ENCODE data around the gene ALG14.

ALG14 gene

GRCh38 chr1:94980582-94981574 lies 91.9 kb downstream of the ALG14 start:
- no peak for DNase-seq (ENCODE audit: low read depth)
- no peak overlapping the region for H3K4me3 ChIP-seq (ENCODE audit: low read length)
- TF ChIP-seq CTCF (conservative IDR thresholded peaks at IDR 0.05; ENCODE audit: low read depth, low read length): no peak

GRCh38 chr1:94979656-94980581 lies 92.8 kb downstream of the ALG14 start:
- H3K4me3 ChIP-seq (ENCODE audit: low read length): no peak overlapping the region
- DNase-seq (ENCODE audit: low read depth): no peak
- no peak for TF ChIP-seq CTCF (conservative IDR thresholded peaks at IDR 0.05; ENCODE audit: low read depth, low read length)

DNA sequence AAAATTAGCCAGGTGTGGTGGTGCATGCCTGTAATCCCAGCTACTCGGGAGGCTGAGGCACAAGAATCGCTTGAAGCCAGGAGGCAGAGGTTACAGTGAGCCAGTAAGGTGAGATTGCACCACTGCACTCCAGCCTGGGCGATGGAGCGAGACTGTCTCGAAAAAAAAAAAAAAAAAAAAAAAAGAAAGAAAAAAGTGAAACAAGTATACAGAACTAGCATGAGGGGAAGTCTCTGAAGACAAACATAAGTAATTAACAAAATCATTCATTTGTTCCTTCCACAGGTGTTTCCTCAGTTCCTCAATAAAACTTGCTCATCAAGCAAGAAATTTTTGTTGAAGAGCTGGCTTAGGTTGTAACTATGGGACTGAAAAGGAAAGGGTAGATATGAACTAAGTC lies 93.6 kb downstream of the ALG14 start:
- no peak for TF ChIP-seq CTCF (conservative IDR thresholded peaks at IDR 0.05; ENCODE audit: low read depth, low read length)
- no peak overlapping the region for H3K4me3 ChIP-seq (ENCODE audit: low read length)
- DNase-seq (ENCODE audit: low read depth): no peak

- TF ChIP-seq CTCF (conservative IDR thresholded peaks at IDR 0.05; ENCODE audit: low read depth, low read length): no peak
- no peak overlapping the region for H3K4me3 ChIP-seq (ENCODE audit: low read length)
- DNase-seq (ENCODE audit: low read depth): no peak
Observed at GRCh38 chr1:94978401-94978800, 94.3 kb downstream of the ALG14 start.

DNA sequence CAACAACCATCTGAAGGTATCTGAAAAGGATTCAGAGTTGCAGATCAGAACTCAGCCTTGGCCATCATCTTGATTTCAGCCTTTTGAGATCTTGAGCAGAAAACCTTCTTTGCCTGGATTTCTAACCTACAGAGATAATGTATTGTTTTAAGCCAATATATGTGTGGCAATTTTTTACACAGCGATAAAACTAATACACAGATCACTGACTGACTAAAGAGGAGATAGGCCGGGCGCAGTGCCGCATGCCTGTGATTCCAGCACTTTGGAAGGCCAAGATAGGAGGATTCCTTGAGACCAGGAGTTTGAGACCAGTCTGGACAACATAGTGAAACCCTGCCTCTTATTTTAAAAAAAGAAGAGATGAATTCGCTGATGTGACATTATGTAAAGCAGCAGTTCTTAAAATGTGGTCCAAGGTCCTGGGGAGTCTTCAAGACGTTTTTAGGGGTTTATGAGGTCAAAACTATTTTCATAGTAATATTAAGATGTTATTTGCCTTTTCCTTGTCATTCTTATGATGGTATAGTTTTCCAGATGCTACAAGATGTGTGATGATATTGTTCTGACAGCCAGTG lies 95.7 kb downstream of the ALG14 start:
- TF ChIP-seq CTCF (conservative IDR thresholded peaks at IDR 0.05; ENCODE audit: low read depth, low read length): no peak
- no peak overlapping the region for H3K4me3 ChIP-seq (ENCODE audit: low read length)
- no peak for DNase-seq (ENCODE audit: low read depth)

- no peak for DNase-seq (ENCODE audit: low read depth)
- no peak for TF ChIP-seq CTCF (conservative IDR thresholded peaks at IDR 0.05; ENCODE audit: low read depth, low read length)
- H3K4me3 ChIP-seq (ENCODE audit: low read length): no peak overlapping the region
Observed at GRCh38 chr1:94974824-94975223, 97.9 kb downstream of the ALG14 start.
